Trophoblast cell (in vitro differentiated cells and primary cell): ENCODE measurements around the gene TMEM91.
"Not testable (repeated sequence)": the region's sequence is repeated elsewhere in the genome, so short reads cannot be mapped to it uniquely, and the experiment has no call there.

Experiments
- DNase-seq, 2 donors: peaks; one replicate each; pipeline ENCODE4 v3.0.0-alpha.2; 2016
- H2AFZ ChIP-seq: 2 replicates; pipeline ENCODE4 v1.6.1; 2013; ENCODE audit warnings: low read length, moderate library complexity, mild to moderate bottlenecking; ENCODE audit not compliant: insufficient read depth, poor library complexity
- H2AK5ac ChIP-seq: 2 replicates; pipeline ENCODE4 v1.6.1; 2013; ENCODE audit warnings: mild to moderate bottlenecking, low read length
- H2BK120ac ChIP-seq: 2 replicates; pipeline ENCODE4 v1.6.1; 2013; ENCODE audit warnings: low read length, mild to moderate bottlenecking, moderate library complexity; ENCODE audit not compliant: insufficient read depth, poor library complexity
- H2BK12ac ChIP-seq: 2 replicates; pipeline ENCODE4 v1.6.1; 2013; ENCODE audit warnings: mild to moderate bottlenecking, low read length, moderate library complexity
- H2BK5ac ChIP-seq: 2 replicates; pipeline ENCODE4 v1.6.1; 2013; ENCODE audit warnings: low read length, low read depth, moderate library complexity, mild to moderate bottlenecking; ENCODE audit not compliant: poor library complexity
- H3K14ac ChIP-seq: 2 replicates; pipeline ENCODE4 v1.6.1; 2013; ENCODE audit warnings: mild to moderate bottlenecking, low read length
- H3K18ac ChIP-seq: 2 replicates; pipeline ENCODE4 v1.6.1; 2013; ENCODE audit warnings: mild to moderate bottlenecking, low read length
- H3K23ac ChIP-seq: 2 replicates; pipeline ENCODE4 v1.6.1; 2013; ENCODE audit warnings: low read length
- H3K27ac ChIP-seq: 2 replicates; pipeline ENCODE4 v1.5.1; 2013; ENCODE audit warnings: low read depth, mild to moderate bottlenecking, inconsistent platforms, low read length, moderate library complexity
- H3K27me3 ChIP-seq: 2 replicates; pipeline ENCODE4 v1.6.1; 2013; ENCODE audit warnings: inconsistent platforms, mild to moderate bottlenecking, low read length, moderate library complexity; ENCODE audit not compliant: insufficient read depth
- H3K36me3 ChIP-seq, 2 experiments: 1 replicate in 1 of 2; 2 replicates in 1 of 2; pipeline ENCODE4 v1.6.1; 2013; ENCODE audit warnings: low read length in 2 of 2, mild to moderate bottlenecking in 2 of 2, moderate library complexity in 1 of 2; ENCODE audit not compliant: insufficient read depth in 2 of 2, control insufficient read depth in 1 of 2
- H3K4ac ChIP-seq: 2 replicates; pipeline ENCODE4 v1.6.1; 2013; ENCODE audit warnings: low read depth, mild to moderate bottlenecking, low read length, moderate library complexity
- H3K4me1 ChIP-seq, 2 experiments: 1 replicate in 1 of 2; 2 replicates in 1 of 2; pipeline ENCODE4 v1.6.1; 2013; ENCODE audit warnings: low read length in 2 of 2, mild to moderate bottlenecking in 2 of 2, moderate library complexity in 1 of 2; ENCODE audit not compliant: insufficient read depth in 2 of 2, control insufficient read depth in 1 of 2
- H3K4me2 ChIP-seq: 2 replicates; pipeline ENCODE4 v1.6.1; 2013; ENCODE audit warnings: inconsistent platforms, mild to moderate bottlenecking, low read length, moderate library complexity
- H3K4me3 ChIP-seq: 2 replicates; pipeline ENCODE4 v1.5.1; 2013; ENCODE audit warnings: mild to moderate bottlenecking, low read depth, low read length, inconsistent platforms
- H3K79me1 ChIP-seq: one replicate; pipeline ENCODE4 v1.6.1; 2013; ENCODE audit warnings: low read length
- H3K79me2 ChIP-seq: 2 replicates; pipeline ENCODE4 v1.6.1; 2013; ENCODE audit warnings: low read length, mild to moderate bottlenecking; ENCODE audit not compliant: control insufficient read depth, insufficient read depth, poor library complexity
- H3K9ac ChIP-seq: 2 replicates; pipeline ENCODE4 v1.6.1; 2013; ENCODE audit warnings: mild to moderate bottlenecking, low read length
- H3K9me3 ChIP-seq: 2 replicates; pipeline ENCODE4 v1.6.1; 2013; ENCODE audit warnings: low read depth, mild to moderate bottlenecking, control low read depth, inconsistent platforms, low read length; ENCODE audit not compliant: insufficient read depth
- H4K12ac ChIP-seq: 2 replicates; pipeline ENCODE4 v1.6.1; 2013; ENCODE audit warnings: low read depth, mild to moderate bottlenecking, low read length, moderate library complexity
- H4K8ac ChIP-seq: 2 replicates; pipeline ENCODE4 v1.6.1; 2013; ENCODE audit warnings: low read depth, mild to moderate bottlenecking, low read length, moderate library complexity
- H4K91ac ChIP-seq: one replicate; pipeline ENCODE4 v1.6.1; 2013; ENCODE audit warnings: low read depth, mild to moderate bottlenecking, low read length, moderate library complexity
- WGBS: extraction: QIAGEN DNeasy Blood & Tissue Kit; methylation state at CpG from one replicate; pipeline ENCODE4 v1.1.7; 2013; ENCODE audit warnings: missing lambda C conversion rate; ENCODE audit not compliant: insufficient read length, insufficient coverage; ENCODE audit errors: extremely low coverage; 5-methylcytosine and 5-hydroxymethylcytosine counted together

Gene TMEM91

DNA sequence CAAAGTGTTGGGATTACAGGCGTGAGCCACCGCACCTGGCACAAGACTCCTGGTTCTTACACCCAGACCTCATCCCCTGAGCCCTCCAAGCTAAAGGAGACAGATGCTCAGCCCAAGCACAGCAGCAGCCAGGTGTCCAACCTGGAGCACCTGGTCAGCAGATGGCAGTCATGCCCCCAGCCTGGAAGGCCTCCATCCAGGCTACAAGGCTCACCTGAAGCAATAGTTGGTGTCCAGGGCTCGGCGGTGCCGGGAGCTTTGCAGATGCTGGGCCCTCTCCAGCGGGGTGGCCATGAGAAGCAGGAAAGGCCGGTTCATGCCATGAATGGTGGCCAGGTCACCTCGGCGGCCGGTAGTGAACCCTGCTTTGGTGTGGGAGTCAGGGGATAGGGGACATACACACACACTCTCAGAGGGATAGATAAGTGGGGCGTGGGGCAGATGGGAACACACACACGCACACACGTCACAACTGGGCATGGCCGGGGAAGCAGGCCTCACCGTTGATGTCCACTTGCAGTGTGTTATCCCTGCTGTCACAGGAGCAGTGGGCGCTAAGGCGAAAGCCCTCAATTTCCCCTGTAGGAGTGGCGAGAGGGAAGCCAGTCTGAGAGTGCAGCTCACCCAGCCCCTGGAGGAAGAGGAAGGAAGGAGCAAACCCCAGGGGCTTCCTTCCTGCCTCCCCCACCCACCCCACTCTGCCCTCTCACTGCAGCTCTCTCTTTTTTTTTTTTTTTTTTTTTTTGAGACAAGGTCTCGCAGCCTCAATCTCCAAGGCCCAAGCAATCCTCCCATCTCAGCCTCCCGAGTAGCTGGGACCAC is 34.5 kb upstream of the TMEM91 start:
- H4K8ac ChIP-seq = no peak overlapping the region
- H3K18ac ChIP-seq = no peak overlapping the region
- no peak overlapping the region for H3K4ac ChIP-seq
- no peak overlapping the region for H3K9ac ChIP-seq
- no peaks in the 10 kb centered on the region for H3K27me3 ChIP-seq
- H3K4me1 ChIP-seq = no peaks in the 10 kb centered on the region
- H3K79me2 ChIP-seq = no peaks in the 10 kb centered on the region
- no peak overlapping the region for H4K91ac ChIP-seq
- H2AK5ac ChIP-seq = no peak overlapping the region
- no peak overlapping the region for H3K23ac ChIP-seq
- peaks cover 61 to 73% of the 10 kb centered on the region in 2 experiments for H3K36me3 ChIP-seq
- peak; percentile 67 to 77 for DNase-seq
- H2BK12ac ChIP-seq = no peak overlapping the region
- H2BK120ac ChIP-seq = no peak overlapping the region
- no peak overlapping the region for H3K4me3 ChIP-seq
- H3K14ac ChIP-seq = no peak overlapping the region
- no peak overlapping the region for H4K12ac ChIP-seq
- WGBS = no CpG with 5 or more reads among the region's 20 CpGs
- H2BK5ac ChIP-seq = no peak overlapping the region
- no peaks in the 10 kb centered on the region for H3K79me1 ChIP-seq
- no peak overlapping the region for H3K27ac ChIP-seq
- no peak overlapping the region for H3K4me2 ChIP-seq
- H3K9me3 ChIP-seq = no peaks in the 10 kb centered on the region
- no peak overlapping the region for H2AFZ ChIP-seq

DNA sequence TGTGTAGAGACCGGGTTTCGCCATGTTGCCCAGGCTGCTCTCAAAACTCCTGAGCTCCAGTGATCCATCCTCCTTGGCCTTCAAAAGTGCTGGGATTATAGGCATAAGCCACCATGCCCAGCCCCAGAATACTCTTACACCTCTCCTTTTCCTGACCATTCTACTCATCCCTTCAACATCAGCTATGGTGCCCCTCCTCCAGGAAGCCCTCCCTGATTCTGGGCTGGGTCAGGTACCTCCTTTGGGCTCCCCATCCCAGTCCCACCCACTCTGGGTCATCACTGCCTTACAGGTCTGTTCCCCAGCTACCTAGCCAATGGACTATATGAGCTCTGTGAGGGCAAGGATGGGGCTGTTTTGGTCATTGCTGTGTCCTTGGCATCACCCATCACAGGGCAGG is 32.2 kb upstream of the TMEM91 start:
- Histone ChIP-seq H3K4ac (no peak overlapping the region), H2BK5ac (no peak overlapping the region), H3K9me3 (no peaks in the 10 kb centered on the region), H3K4me1 (no peaks in the 10 kb centered on the region), H3K36me3 (peaks cover 57 to 65% of the 10 kb centered on the region in 2 experiments), H3K27ac (no peak overlapping the region), H3K9ac (no peak overlapping the region), H4K8ac (no peak overlapping the region), H3K14ac (no peak overlapping the region), H2AK5ac (no peak overlapping the region), H3K27me3 (no peaks in the 10 kb centered on the region), H3K4me3 (no peak overlapping the region), H2AFZ (no peak overlapping the region), H3K18ac (no peak overlapping the region), H2BK120ac (no peak overlapping the region), H3K23ac (no peak overlapping the region), H3K79me2 (no peaks in the 10 kb centered on the region), H4K91ac (no peak overlapping the region), H3K79me1 (no peaks in the 10 kb centered on the region), H3K4me2 (no peak overlapping the region), H4K12ac (no peak overlapping the region), H2BK12ac (no peak overlapping the region)
- no peak for DNase-seq
- WGBS = no CpG with 5 or more reads among the region's 2 CpGs

DNA sequence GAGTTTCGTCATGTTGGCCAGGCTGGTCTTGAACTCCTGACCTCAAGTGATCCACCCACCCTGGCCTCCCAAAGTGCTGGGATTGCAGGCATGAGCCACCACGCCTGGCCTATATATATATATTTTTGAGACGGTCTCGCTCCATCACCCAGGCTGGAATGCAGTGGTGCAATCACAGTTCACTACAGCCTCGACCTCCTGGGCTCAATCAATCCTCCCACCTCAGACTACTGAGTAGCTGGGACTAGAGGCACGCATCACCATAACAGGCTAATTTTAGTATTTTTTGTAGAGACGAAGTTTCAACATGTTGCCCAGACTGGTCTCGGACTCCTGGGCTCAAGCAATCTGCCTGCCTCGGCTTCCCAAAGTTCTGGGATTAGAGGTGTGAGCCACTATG is 29.4 kb upstream of the TMEM91 start:
- not testable (repeated sequence) for H3K9me3 ChIP-seq, H2BK120ac ChIP-seq, H4K8ac ChIP-seq, H3K9ac ChIP-seq, H4K91ac ChIP-seq, H2AK5ac ChIP-seq, DNase-seq, H3K4ac ChIP-seq, H3K23ac ChIP-seq, H3K27ac ChIP-seq, H3K4me1 ChIP-seq, H3K4me2 ChIP-seq, H3K79me1 ChIP-seq, H3K79me2 ChIP-seq, H2AFZ ChIP-seq, H3K4me3 ChIP-seq, H4K12ac ChIP-seq, H2BK5ac ChIP-seq, H3K14ac ChIP-seq, H3K27me3 ChIP-seq, H3K18ac ChIP-seq, H2BK12ac ChIP-seq
- WGBS = no CpG with 5 or more reads among the region's 9 CpGs
- H3K36me3 ChIP-seq = peaks cover 45 to 47% of the 10 kb centered on the region in 2 experiments

DNA sequence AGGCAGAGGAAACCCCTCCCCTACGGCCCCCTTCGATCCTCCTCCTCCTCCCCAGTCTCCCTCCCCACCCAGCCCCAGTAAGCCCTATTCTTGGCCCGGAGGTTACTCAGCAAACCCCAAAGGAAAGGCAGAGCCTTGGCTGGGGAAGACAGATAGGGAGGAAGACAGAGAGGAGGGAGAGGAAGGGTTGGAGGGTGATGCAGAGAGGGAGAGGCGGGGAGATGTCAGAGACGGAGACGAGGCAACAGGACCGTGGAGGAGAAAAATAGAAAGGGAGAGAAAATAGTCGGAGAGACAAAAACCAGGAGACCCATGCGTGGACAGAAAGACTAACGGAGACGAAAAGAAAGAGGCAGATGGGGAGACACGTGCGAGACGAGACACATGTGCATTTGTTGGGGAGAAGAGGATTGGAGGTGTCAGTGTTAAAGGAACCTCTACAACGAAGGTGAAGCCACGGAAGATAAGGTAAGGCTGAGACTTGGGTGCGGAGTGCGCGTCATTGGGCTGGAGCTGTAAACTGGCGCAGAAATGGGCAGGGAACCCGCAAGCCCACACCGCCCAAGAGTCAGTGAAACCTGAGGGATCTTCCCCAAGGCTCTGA is 25.5 kb upstream of the TMEM91 start:
- peak overlapping the region; percentile 82 for H3K4me3 ChIP-seq
- peak overlapping the region; percentile 24 for H3K9ac ChIP-seq
- peaks cover 18% of the 10 kb centered on the region for H3K79me2 ChIP-seq
- H3K9me3 ChIP-seq = peaks cover 5% of the 10 kb centered on the region
- peaks cover 13% of the 10 kb centered on the region for H3K27me3 ChIP-seq
- WGBS = no CpG with 5 or more reads among the region's 22 CpGs
- H3K79me1 ChIP-seq = peaks cover 26% of the 10 kb centered on the region
- peak overlapping the region; percentile 23 for H3K23ac ChIP-seq
- no peak overlapping the region for H2AK5ac ChIP-seq
- peaks cover 0 to 8% of the 10 kb centered on the region in 2 experiments for H3K4me1 ChIP-seq
- H4K12ac ChIP-seq = no peak overlapping the region
- peaks cover 14 to 19% of the 10 kb centered on the region in 2 experiments for H3K36me3 ChIP-seq
- no peak for DNase-seq
- peak overlapping the region; percentile 9 for H3K14ac ChIP-seq
- H2BK12ac ChIP-seq = no peak overlapping the region
- peak overlapping the region; percentile 75 for H3K4me2 ChIP-seq
- no peak overlapping the region for H3K4ac ChIP-seq
- H4K8ac ChIP-seq = no peak overlapping the region
- H2BK5ac ChIP-seq = no peak overlapping the region
- H4K91ac ChIP-seq = no peak overlapping the region
- H2AFZ ChIP-seq = no peak overlapping the region
- H3K18ac ChIP-seq = peak overlapping the region; percentile 55
- no peak overlapping the region for H3K27ac ChIP-seq
- no peak overlapping the region for H2BK120ac ChIP-seq
